GM12873 (cell line): Measurements from ENCODE around the gene SLPI.

Source experiments
- TF ChIP-seq, protein P1 (sequence below): IDR thresholded peaks from 2 replicates; pipeline ENCODE4 v1.5.1; 2012; ENCODE audit warnings: low read depth, mild to moderate bottlenecking, moderate library complexity, low read length, control low read depth; ENCODE audit not compliant: insufficient read depth; ENCODE audit errors: missing control alignments

Gene SLPI

DNA sequence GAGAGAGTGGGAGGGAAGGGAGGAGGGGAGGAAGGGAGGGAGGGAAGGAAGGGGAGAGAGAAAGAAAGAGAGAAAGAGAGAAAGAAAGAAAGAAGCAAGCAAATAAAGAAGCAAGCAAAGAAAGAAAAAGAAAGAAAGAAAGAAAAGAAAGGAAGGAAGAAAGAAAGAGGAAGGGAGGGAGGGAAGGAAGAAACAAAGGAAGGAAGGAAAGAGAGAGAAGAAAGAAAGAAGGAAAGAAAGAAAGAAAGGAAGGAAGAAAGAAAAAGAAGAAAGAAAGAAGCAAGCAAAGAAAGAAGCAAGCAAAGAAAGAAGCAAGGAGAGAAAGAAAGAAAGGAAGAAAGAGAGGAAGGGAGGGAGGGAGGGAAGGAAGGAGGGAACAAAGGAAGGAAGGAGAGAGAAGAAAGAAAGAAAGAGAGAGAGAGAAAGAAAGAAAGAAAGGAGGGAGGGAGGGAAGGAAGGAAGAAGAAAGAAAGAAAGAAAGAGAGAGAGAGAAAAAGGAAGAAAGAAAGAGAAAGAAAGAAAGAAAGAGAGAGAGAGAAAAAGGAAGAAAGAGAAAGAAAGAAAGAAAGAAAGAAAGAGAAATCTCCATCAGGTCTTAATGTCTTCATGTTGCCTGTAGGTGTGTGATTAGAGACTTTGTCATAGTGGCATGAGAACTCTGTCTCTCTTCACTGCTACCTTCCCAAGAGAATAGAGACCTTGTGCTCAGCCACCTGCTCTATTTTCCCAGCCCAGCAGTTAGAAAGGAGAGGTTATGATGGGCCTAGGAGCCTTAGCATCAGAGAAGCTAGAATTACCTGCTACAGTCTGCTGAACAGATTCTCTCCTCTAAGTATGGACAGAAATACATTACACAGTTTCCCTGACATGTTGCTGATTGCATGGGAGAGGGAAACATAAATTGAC is 42.5 kb downstream of the SLPI start:
- TF ChIP-seq, protein P1, sequence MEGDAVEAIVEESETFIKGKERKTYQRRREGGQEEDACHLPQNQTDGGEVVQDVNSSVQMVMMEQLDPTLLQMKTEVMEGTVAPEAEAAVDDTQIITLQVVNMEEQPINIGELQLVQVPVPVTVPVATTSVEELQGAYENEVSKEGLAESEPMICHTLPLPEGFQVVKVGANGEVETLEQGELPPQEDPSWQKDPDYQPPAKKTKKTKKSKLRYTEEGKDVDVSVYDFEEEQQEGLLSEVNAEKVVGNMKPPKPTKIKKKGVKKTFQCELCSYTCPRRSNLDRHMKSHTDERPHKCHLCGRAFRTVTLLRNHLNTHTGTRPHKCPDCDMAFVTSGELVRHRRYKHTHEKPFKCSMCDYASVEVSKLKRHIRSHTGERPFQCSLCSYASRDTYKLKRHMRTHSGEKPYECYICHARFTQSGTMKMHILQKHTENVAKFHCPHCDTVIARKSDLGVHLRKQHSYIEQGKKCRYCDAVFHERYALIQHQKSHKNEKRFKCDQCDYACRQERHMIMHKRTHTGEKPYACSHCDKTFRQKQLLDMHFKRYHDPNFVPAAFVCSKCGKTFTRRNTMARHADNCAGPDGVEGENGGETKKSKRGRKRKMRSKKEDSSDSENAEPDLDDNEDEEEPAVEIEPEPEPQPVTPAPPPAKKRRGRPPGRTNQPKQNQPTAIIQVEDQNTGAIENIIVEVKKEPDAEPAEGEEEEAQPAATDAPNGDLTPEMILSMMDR, result no peak

DNA sequence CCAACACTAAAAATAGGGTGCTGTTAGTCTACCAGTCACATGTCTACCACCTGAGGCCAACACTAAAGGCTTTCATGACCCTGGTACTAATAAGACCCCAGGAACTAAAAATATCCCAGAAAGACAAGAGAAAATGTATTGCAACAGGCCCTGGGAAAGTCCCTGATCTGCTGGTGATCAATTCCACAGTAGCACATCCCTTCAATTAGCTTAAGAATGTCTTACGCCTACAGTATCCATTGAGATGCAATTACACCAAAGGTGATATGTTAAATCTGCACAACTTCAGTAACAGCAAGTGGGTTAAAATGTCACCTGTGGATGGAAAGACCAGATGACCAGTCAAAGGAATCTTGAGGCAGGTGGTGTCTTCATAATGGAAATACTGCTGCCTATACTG is 44.4 kb downstream of the SLPI start:
- TF ChIP-seq, protein P1, result no peak

DNA sequence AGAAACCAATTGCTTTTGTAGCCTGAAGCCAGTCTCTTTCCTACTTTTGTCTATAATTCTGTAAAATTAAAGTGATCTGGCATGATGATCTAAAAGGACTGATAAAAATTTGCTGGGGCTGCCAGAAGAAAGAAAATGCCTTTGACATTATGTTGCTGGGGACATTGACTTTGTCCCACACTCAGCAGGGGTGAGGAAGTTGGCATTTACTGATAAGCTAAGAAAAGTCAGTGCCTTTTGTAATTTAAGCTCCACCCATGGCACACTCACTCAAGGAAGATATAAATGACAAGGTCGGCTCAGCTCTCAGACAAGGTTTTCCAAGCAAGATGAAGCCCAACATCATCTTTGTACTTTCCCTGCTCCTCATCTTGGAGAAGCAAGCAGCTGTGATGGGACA is 47.6 kb downstream of the SLPI start, which contains the start of gene SEMG1:
SEMG1 (plus strand) TSS at position 309 of the 400 bp plus-strand sequence; CDS start at position 330, 21 bp downstream.
- TF ChIP-seq, protein P1, result no peak
